GM23248 (cell line): Measurements from ENCODE around the gene GRAMD1A.

Experiments
- EZH2 ChIP-seq: fragments of 200-600 bp; sonication (generic); IDR thresholded peaks from 2 replicates; pipeline ENCODE4 v1.6.1; 2018; ENCODE audit warnings: antibody characterized with exemption, mild to moderate bottlenecking; ENCODE audit not compliant: insufficient read depth, poor library complexity, severe bottlenecking
- EZH2phosphoT487 ChIP-seq: fragments of 200-600 bp; sonication (generic); IDR thresholded peaks from 2 replicates; pipeline ENCODE4 v1.6.1; 2018; ENCODE audit warnings: antibody characterized with exemption, moderate library complexity, mild to moderate bottlenecking, low read depth; ENCODE audit not compliant: insufficient read depth

GRCh38 chr19:35066121-35066520 lies 66.0 kb downstream of the GRAMD1A start:
- no peak for TF ChIP-seq EZH2
- TF ChIP-seq EZH2phosphoT487 = no peak
